Thyroid gland (tissue), 4 donors: ENCODE data around the gene UCHL5.

Experiments
- POLR2A ChIP-seq, 2 donors: fragments of 450-650 bp; IDR thresholded peaks; one replicate each; pipeline ENCODE4 v1.6.1; 2017; ENCODE audit warnings: antibody characterized with exemption in 2 of 2, mild to moderate bottlenecking in 2 of 2, moderate library complexity in 1 of 2
- TF ChIP-seq, protein P1 (sequence below), 6 experiments: fragments of 200-600 bp in 3 of 6; fragments of 450-650 bp in 3 of 6; sonication (generic) in 3 of 6; IDR thresholded peaks; one replicate each; pipeline ENCODE4 v1.5.1; 2016 to 2019; ENCODE audit warnings: antibody characterized with exemption in 6 of 6, mild to moderate bottlenecking in 2 of 6, inconsistent platforms in 1 of 6, moderate library complexity in 1 of 6

DNA sequence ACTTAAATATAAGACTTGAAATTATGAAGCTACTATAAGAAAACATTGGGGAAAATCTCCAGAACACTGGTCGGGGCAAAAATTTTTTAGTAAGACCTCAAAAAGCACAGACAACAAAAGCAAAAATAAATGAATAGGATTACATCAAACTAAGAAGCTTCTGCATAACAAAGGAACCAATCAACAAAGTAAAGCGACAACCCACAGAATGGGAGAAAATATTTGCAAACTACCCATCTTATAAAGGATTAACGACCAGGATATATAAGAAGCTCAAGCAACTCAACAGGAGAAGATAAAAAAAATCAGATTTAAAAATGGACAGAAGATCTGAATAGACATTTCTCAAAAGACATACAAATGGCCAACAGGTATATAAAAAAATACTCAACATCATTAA, 19.1 kb downstream of the UCHL5 start:
- TF ChIP-seq, protein P1, sequence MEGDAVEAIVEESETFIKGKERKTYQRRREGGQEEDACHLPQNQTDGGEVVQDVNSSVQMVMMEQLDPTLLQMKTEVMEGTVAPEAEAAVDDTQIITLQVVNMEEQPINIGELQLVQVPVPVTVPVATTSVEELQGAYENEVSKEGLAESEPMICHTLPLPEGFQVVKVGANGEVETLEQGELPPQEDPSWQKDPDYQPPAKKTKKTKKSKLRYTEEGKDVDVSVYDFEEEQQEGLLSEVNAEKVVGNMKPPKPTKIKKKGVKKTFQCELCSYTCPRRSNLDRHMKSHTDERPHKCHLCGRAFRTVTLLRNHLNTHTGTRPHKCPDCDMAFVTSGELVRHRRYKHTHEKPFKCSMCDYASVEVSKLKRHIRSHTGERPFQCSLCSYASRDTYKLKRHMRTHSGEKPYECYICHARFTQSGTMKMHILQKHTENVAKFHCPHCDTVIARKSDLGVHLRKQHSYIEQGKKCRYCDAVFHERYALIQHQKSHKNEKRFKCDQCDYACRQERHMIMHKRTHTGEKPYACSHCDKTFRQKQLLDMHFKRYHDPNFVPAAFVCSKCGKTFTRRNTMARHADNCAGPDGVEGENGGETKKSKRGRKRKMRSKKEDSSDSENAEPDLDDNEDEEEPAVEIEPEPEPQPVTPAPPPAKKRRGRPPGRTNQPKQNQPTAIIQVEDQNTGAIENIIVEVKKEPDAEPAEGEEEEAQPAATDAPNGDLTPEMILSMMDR (IDR thresholded peaks at IDR 0.05) = no peak
- no peak for TF ChIP-seq POLR2A (IDR thresholded peaks at IDR 0.05)
